HepG2 (cell line): ENCODE data around the gene OR2L2. TPM values are rescaled to one million over a fixed set of nuclear protein-coding genes. Genes with fewer than 3 reads are reported as not detected.

Experiments used
- ATAC-seq: fragments of 200-7000 bp; cut with Tn5 transposase; 3 replicates; pipeline ENCODE4 v1.9.1; 2020; ENCODE audit warnings: mild to moderate bottlenecking, moderate library complexity
- BruUV-seq: library from RNA; stranded (reverse); fragments of 400-500 nt; replicated peaks from 2 replicates; lab custom pipeline; 2021; lab: Mats Ljungman, UMichigan
- CTCF ChIA-PET: fragments of 300-600 bp; formaldehyde crosslinking; extraction: SDS; loops from one replicate; lab custom pipeline; 2021; ENCODE audit warnings: low total read pairs, inconsistent platforms, low intra/inter-chr PET ratio; lab: Yijun Ruan, JAX
- POLR2A ChIA-PET: fragments of 350-600 bp; sonication (Branson Sonifier 250); formaldehyde crosslinking; loops from one replicate; lab custom pipeline; 2020; ENCODE audit warnings: antibody characterized with exemption, inconsistent platforms; lab: Yijun Ruan, JAX
- DNase-seq: peaks from one replicate; pipeline ENCODE4 v3.0.0-alpha.2; 2015; ENCODE audit warnings: low spot score
- FAIRE-seq: peaks from 3 replicates; lab custom pipeline; 2011; peaks lifted over from hg19 to GRCh38; lab: Jason Lieb, UNC
- H2AFZ ChIP-seq: one replicate; pipeline ENCODE4 v1.6.1; 2011; ENCODE audit warnings: low read length, inconsistent platforms
- H3K27ac ChIP-seq: fragments of 300-600 bp; 3 replicates; pipeline ENCODE4 v1.8.0; 2011; ENCODE audit warnings: mixed run types, mild to moderate bottlenecking, mixed read lengths, low read length, inconsistent platforms; ENCODE audit not compliant: insufficient read depth; ENCODE audit errors: extremely low read length
- H3K27me3 ChIP-seq, 2 experiments: fragments of 200-600 bp in 1 of 2; 2 replicates in 1 of 2; 3 replicates in 1 of 2; pipeline versions ENCODE4 v1.6.0 to v1.8.0; 2011; ENCODE audit warnings: low read length in 2 of 2, mild to moderate bottlenecking in 2 of 2, moderate library complexity in 2 of 2, inconsistent platforms in 1 of 2; ENCODE audit not compliant: insufficient read depth in 2 of 2, control insufficient read depth in 1 of 2
- H3K36me3 ChIP-seq, 2 experiments: fragments of 200-600 bp in 1 of 2; replicated peaks in 1 of 2; 2 replicates in 1 of 2; 3 replicates in 1 of 2; pipeline versions ENCODE4 v1.5.1 to v1.8.0; 2011; ENCODE audit warnings: low read length in 2 of 2, inconsistent platforms in 1 of 2; ENCODE audit not compliant: insufficient read depth in 2 of 2, control insufficient read depth in 1 of 2
- H3K4me1 ChIP-seq: 2 replicates; pipeline ENCODE4 v1.5.1; 2012; ENCODE audit warnings: low read length, inconsistent platforms; ENCODE audit not compliant: insufficient read depth
- H3K4me2 ChIP-seq: 2 replicates; pipeline ENCODE4 v1.6.0; 2011; ENCODE audit warnings: low read depth, low read length, inconsistent platforms
- H3K4me3 ChIP-seq, 3 experiments: fragments of 200-600 bp in 1 of 3; sonication (generic), shearing (Covaris generic) in 1 of 3; replicated peaks in 1 of 3; 2 replicates each; pipeline ENCODE4 v1.5.1; 2011 to 2016; ENCODE audit warnings: low read length in 3 of 3, inconsistent platforms in 2 of 3, low read depth in 2 of 3, mild to moderate bottlenecking in 2 of 3, control low read depth in 1 of 3, mixed read lengths in 1 of 3; ENCODE audit not compliant: insufficient read depth in 1 of 3
- H3K79me2 ChIP-seq: one replicate; pipeline ENCODE4 v1.6.1; 2011; ENCODE audit warnings: low read length, inconsistent platforms; ENCODE audit not compliant: insufficient read depth
- H3K9ac ChIP-seq: 2 replicates; pipeline ENCODE4 v1.6.0; 2011; ENCODE audit warnings: mild to moderate bottlenecking, low read depth, low read length, inconsistent platforms; ENCODE audit not compliant: insufficient read depth
- H3K9me3 ChIP-seq: 2 replicates; pipeline ENCODE4 v1.5.1; 2012; ENCODE audit warnings: mild to moderate bottlenecking, low read length
- H4K20me1 ChIP-seq: 2 replicates; pipeline ENCODE4 v1.6.0; 2011; ENCODE audit warnings: inconsistent platforms, mild to moderate bottlenecking, low read length, moderate library complexity; ENCODE audit not compliant: insufficient read depth
- ATF2 ChIP-seq: sonication (generic); formaldehyde crosslinking; IDR thresholded peaks from 2 replicates; pipeline ENCODE4 v1.4.0; 2020; ENCODE audit warnings: missing genetic modification reagents
- GLMP ChIP-seq: sonication (generic); formaldehyde crosslinking; IDR thresholded peaks from 2 replicates; pipeline ENCODE4 v1.9.0; 2021; ENCODE audit warnings: missing genetic modification reagents, mild to moderate bottlenecking, borderline replicate concordance
- HNF4G ChIP-seq, 2 experiments: sonication (generic) in 1 of 2; formaldehyde crosslinking in 1 of 2; IDR thresholded peaks; 2 replicates each; pipeline versions ENCODE4 v1.4.0 to v1.6.1; 2011 to 2020; ENCODE audit warnings: borderline replicate concordance in 2 of 2, low read depth in 2 of 2, mild to moderate bottlenecking in 2 of 2, low read length in 1 of 2, missing genetic modification reagents in 1 of 2, moderate library complexity in 1 of 2
- HOXA9 ChIP-seq: sonication (generic); formaldehyde crosslinking; IDR thresholded peaks from 2 replicates; pipeline ENCODE4 v1.8.1; 2022; ENCODE audit warnings: missing genetic modification reagents, mild to moderate bottlenecking, moderate library complexity, borderline replicate concordance
- IKZF1 ChIP-seq: fragments of 450-650 bp; IDR thresholded peaks from 2 replicates; pipeline ENCODE4 v1.7.1; 2016
- MZF1 ChIP-seq: sonication (generic); formaldehyde crosslinking; IDR thresholded peaks from 2 replicates; pipeline ENCODE4 v1.8.1; 2023; ENCODE audit warnings: mild to moderate bottlenecking, missing genetic modification reagents, borderline replicate concordance
- SMAD3 ChIP-seq: sonication (generic); formaldehyde crosslinking; IDR thresholded peaks from 2 replicates; pipeline ENCODE4 v1.4.0; 2020; ENCODE audit warnings: missing genetic modification reagents
- ZNF333 ChIP-seq: sonication (generic); formaldehyde crosslinking; IDR thresholded peaks from 2 replicates; pipeline ENCODE4 v1.4.0; 2020; ENCODE audit warnings: mild to moderate bottlenecking, missing genetic modification reagents, borderline replicate concordance
- ZNF513 ChIP-seq: sonication (generic); formaldehyde crosslinking; conservative IDR thresholded peaks from 2 replicates; pipeline ENCODE4 v1.5.0; 2020; ENCODE audit warnings: missing genetic modification reagents
- ZNF557 ChIP-seq: sonication (generic); formaldehyde crosslinking; IDR thresholded peaks from 2 replicates; pipeline ENCODE4 v1.4.0; 2020; ENCODE audit warnings: missing genetic modification reagents
- ZNF597 ChIP-seq: sonication (generic); formaldehyde crosslinking; IDR thresholded peaks from 2 replicates; pipeline ENCODE4 v1.5.0; 2020; ENCODE audit warnings: missing genetic modification reagents
- whole genome bisulfite sequencing: methylation state at CpG from one replicate; pipeline ENCODE4 v1.1.6; 2017; ENCODE audit warnings: low lambda C conversion rate; 5-methylcytosine and 5-hydroxymethylcytosine counted together
- in situ Hi-C: cut with HindIII; loops from 2 replicates; pipeline ENCODE4 v1.10.0; 2017; ENCODE audit warnings: low pct_unique_long_range_greater_than_20kb; ENCODE audit not compliant: extremely low pct_ligation_motif_present
- intact Hi-C: fragments of 100-400 bp; cut with micrococcal nuclease; formaldehyde crosslinking; loops from one replicate; pipeline ENCODE4 v1.10.0; 2022; ENCODE audit not compliant: unreplicated experiment
- polyA plus RNA-seq, 8 experiments: library from polyadenylated mRNA; depleted of rRNA in 3 of 8; stranded (reverse) in 7 of 8; unstranded in 1 of 8; fragments of >200 nt; fragmentation: Illumina TruSeq in 4 of 8; extraction: Trizol in 4 of 8; gene quantifications; 2 replicates each; pipeline versions ENCODE4 v1.2.1 to v1.2.3, GENCODE V29; 2011 to 2016; ENCODE audit warnings: low read depth in 4 of 8, missing spikeins in 1 of 8, mixed read lengths in 1 of 8; ENCODE audit not compliant: insufficient read depth in 1 of 8
- total RNA-seq, 5 experiments: library from RNA; depleted of rRNA; stranded (reverse); fragments of >200 nt; fragmentation: Illumina TruSeq; extraction: Trizol; gene quantifications; 2 replicates each; pipeline ENCODE4 v1.2.3, GENCODE V29; 2016; ENCODE audit warnings: low read depth in 1 of 5

OR2L2 gene
- total and polyA plus RNA-seq, 2 of the 13 experiments (the other 11 are each of a cell fraction or from before 2014, with no cell fraction given) = not detected

GRCh38 chr1:248045209-248045608, 15.3 kb downstream of the OR2L2 start (continued):
- TF ChIP-seq MZF1 = no peak
- TF ChIP-seq ATF2 (CRISPR knock-in tag) = no peak
- TF ChIP-seq HNF4G (IDR thresholded peaks at IDR 0.05; ENCODE audit: borderline replicate concordance, low read depth, low read length) = no peak
- no peak for TF ChIP-seq HNF4G (CRISPR knock-in tag; IDR thresholded peaks at IDR 0.05; ENCODE audit: borderline replicate concordance, low read depth)
- no peak for TF ChIP-seq GLMP (CRISPR knock-in tag)
- TF ChIP-seq SMAD3 (CRISPR knock-in tag) = no peak

- in situ Hi-C loops = no loop called here
- Histone ChIP-seq H3K79me2 (no peaks in the 10 kb centered on the region), H3K27me3 (no peaks in the 10 kb centered on the region), H3K27ac (no peak within 1 kb of the TSS)
- TF ChIP-seq ZNF597 (CRISPR knock-in tag) = no peak
- TF ChIP-seq ZNF513 = no peak
- no peak for TF ChIP-seq HOXA9 (CRISPR knock-in tag)
- no peak for TF ChIP-seq ZNF557 (CRISPR knock-in tag)
- TF ChIP-seq IKZF1 = no peak
- TF ChIP-seq ZNF333 (CRISPR knock-in tag) = no peak
- TF ChIP-seq, all 625 proteins: peak for 0
- no peaks in the 10 kb centered on the region for H3K4me1 ChIP-seq
- 26% methylated on average over 2 of the region's 2 CpGs for WGBS
- no peak within 1 kb of the TSS for H3K9ac ChIP-seq
- ATAC-seq (no peak), FAIRE-seq (no peak), DNase-seq (no peak)
- BruUV-seq = no TSS peak
- intact Hi-C loops = no loop called here
- H3K9me3 ChIP-seq = peaks cover 68% of the 10 kb centered on the region
- H3K4me3 ChIP-seq = no peak within 1 kb of the TSS
- no peaks in the 10 kb centered on the region for H4K20me1 ChIP-seq
- CTCF ChIA-PET = no interaction called here
- POLR2A ChIA-PET = no interaction called here
- no peaks in the 10 kb centered on the region for H3K36me3 ChIP-seq
- H2AFZ ChIP-seq = no peak within 1 kb of the TSS
- H3K4me2 ChIP-seq = no peak within 1 kb of the TSS
Observed at GRCh38 chr1:248046536-248046935, 16.7 kb downstream of the OR2L2 start, which contains the start of gene OR2L3. OR2L3 (plus strand) TSS chr1:248046836; CDS start chr1:248060682, 13,846 bp downstream.
